ENCODE results near the gene KLK15. TPM values are rescaled to one million over a fixed set of nuclear protein-coding genes. Genes with fewer than 3 reads are reported as not detected.

KLK15 gene
- total RNA-seq, 1 donor from 2014 or later = not detected

- H3K36me3 Mint-ChIP-seq (ENCODE audit: insufficient read depth) = no peaks in the 10 kb centered on the region
- H3K27me3 Mint-ChIP-seq = peaks cover 37% of the 10 kb centered on the region
- no peak for TF ChIP-seq CTCF (IDR thresholded peaks at IDR 0.05; ENCODE audit: unreplicated experiment)
- H3K27ac Mint-ChIP-seq = no peak overlapping the region
- no peaks in the 10 kb centered on the region for H3K9me3 Mint-ChIP-seq (ENCODE audit: low read depth)
- H3K4me3 Mint-ChIP-seq (ENCODE audit: low read depth) = no peak overlapping the region
- peaks cover 3% of the 10 kb centered on the region for H3K4me1 Mint-ChIP-seq (ENCODE audit: low read depth)
- DNase-seq (ENCODE audit: low spot score, unreplicated experiment) = no peak
Measured at GRCh38 chr19:50876456-50876855, 43.1 kb upstream of the KLK15 start.

- no peak for DNase-seq (ENCODE audit: low spot score, unreplicated experiment)
- TF ChIP-seq CTCF (IDR thresholded peaks at IDR 0.05; ENCODE audit: unreplicated experiment) = no peak
- H3K27me3 Mint-ChIP-seq = peaks cover 39% of the 10 kb centered on the region
Measured at GRCh38 chr19:50875795-50876422, 42.5 kb upstream of the KLK15 start.

GRCh38 chr19:50874211-50874610 is 40.8 kb upstream of the KLK15 start:
- Mint-ChIP-seq H3K4me3 (ENCODE audit: low read depth) (no peak overlapping the region), H3K9me3 (ENCODE audit: low read depth) (no peaks in the 10 kb centered on the region), H3K4me1 (ENCODE audit: low read depth) (no peaks in the 10 kb centered on the region), H3K36me3 (ENCODE audit: insufficient read depth) (no peaks in the 10 kb centered on the region), H3K27ac (no peak overlapping the region), H3K27me3 (peaks cover 41% of the 10 kb centered on the region)
- DNase-seq (ENCODE audit: low spot score, unreplicated experiment) = no peak
- no peak for TF ChIP-seq CTCF (IDR thresholded peaks at IDR 0.05; ENCODE audit: unreplicated experiment)

More at GRCh38 chr19:50875795-50876422, 42.5 kb upstream of the KLK15 start:
- no peaks in the 10 kb centered on the region for H3K9me3 Mint-ChIP-seq (ENCODE audit: low read depth)
- no peak overlapping the region for H3K27ac Mint-ChIP-seq
- peaks cover 3% of the 10 kb centered on the region for H3K4me1 Mint-ChIP-seq (ENCODE audit: low read depth)
- H3K36me3 Mint-ChIP-seq (ENCODE audit: insufficient read depth) = no peaks in the 10 kb centered on the region
- H3K4me3 Mint-ChIP-seq (ENCODE audit: low read depth) = no peak overlapping the region

- H3K4me1 Mint-ChIP-seq (ENCODE audit: low read depth) = no peaks in the 10 kb centered on the region
- no peaks in the 10 kb centered on the region for H3K9me3 Mint-ChIP-seq (ENCODE audit: low read depth)
Measured at GRCh38 chr19:50873056-50873455, 39.7 kb upstream of the KLK15 start, which contains the start of gene KLK2. Gene KLK2 (plus strand): TSS chr19:50873439. CDS start chr19:50873474, 35 bp downstream.

GRCh38 chr19:50870417-50871089 is 37.2 kb upstream of the KLK15 start:
- peaks cover 70% of the 10 kb centered on the region for H3K27me3 Mint-ChIP-seq
- H3K9me3 Mint-ChIP-seq (ENCODE audit: low read depth) = no peaks in the 10 kb centered on the region
- H3K4me1 Mint-ChIP-seq (ENCODE audit: low read depth) = no peaks in the 10 kb centered on the region
- no peak overlapping the region for H3K27ac Mint-ChIP-seq
- no peak overlapping the region for H3K4me3 Mint-ChIP-seq (ENCODE audit: low read depth)
- TF ChIP-seq CTCF (IDR thresholded peaks at IDR 0.05; ENCODE audit: unreplicated experiment) = no peak
- no peaks in the 10 kb centered on the region for H3K36me3 Mint-ChIP-seq (ENCODE audit: insufficient read depth)
- DNase-seq (ENCODE audit: low spot score, unreplicated experiment) = no peak

More at GRCh38 chr19:50873056-50873455, 39.7 kb upstream of the KLK15 start, which contains the start of gene KLK2:
- H3K4me3 Mint-ChIP-seq (ENCODE audit: low read depth) = no peak within 1 kb of the TSS
- TF ChIP-seq CTCF (IDR thresholded peaks at IDR 0.05; ENCODE audit: unreplicated experiment) = no peak
- H3K36me3 Mint-ChIP-seq (ENCODE audit: insufficient read depth) = no peaks in the 10 kb centered on the region
- peaks cover 47% of the 10 kb centered on the region for H3K27me3 Mint-ChIP-seq
- no peak within 1 kb of the TSS for H3K27ac Mint-ChIP-seq
- DNase-seq (ENCODE audit: low spot score, unreplicated experiment) = no peak
